Measurements from ENCODE around the gene NFIX.

Gene NFIX

DNA sequence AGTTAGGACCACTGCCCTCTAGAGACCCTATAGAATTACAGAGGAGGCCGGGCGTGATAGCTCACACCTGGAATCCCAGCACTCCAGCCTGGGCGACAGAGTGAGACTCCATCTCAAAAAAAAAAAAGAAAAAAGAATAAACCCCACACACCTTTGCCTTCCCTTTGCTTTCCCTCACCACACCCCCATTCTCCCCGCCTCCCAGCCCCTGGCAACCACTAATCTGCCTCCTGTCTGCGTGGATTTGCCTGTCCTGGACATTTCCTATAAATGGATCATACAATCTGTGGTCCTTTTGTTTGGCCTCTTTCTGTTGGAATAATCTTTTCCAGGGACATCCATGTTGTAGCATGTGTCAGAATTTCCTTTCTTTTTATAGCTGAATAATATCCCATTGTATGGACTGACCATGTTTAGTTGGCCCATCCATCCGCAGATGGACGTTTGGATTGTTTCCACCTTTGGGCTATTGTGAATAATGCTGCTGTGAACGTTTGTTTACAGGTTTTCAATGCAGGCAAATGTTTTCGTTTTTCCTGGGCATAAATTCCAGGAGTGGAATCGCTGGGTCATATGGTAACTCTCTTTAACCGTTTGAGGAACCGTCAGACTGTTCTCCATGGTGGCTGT lies 138.1 kb downstream of the NFIX start:
- no peak for DNase-seq

GRCh38 chr19:13134626-13135025 lies 139.4 kb downstream of the NFIX start:
- DNase-seq, result no peak

DNA sequence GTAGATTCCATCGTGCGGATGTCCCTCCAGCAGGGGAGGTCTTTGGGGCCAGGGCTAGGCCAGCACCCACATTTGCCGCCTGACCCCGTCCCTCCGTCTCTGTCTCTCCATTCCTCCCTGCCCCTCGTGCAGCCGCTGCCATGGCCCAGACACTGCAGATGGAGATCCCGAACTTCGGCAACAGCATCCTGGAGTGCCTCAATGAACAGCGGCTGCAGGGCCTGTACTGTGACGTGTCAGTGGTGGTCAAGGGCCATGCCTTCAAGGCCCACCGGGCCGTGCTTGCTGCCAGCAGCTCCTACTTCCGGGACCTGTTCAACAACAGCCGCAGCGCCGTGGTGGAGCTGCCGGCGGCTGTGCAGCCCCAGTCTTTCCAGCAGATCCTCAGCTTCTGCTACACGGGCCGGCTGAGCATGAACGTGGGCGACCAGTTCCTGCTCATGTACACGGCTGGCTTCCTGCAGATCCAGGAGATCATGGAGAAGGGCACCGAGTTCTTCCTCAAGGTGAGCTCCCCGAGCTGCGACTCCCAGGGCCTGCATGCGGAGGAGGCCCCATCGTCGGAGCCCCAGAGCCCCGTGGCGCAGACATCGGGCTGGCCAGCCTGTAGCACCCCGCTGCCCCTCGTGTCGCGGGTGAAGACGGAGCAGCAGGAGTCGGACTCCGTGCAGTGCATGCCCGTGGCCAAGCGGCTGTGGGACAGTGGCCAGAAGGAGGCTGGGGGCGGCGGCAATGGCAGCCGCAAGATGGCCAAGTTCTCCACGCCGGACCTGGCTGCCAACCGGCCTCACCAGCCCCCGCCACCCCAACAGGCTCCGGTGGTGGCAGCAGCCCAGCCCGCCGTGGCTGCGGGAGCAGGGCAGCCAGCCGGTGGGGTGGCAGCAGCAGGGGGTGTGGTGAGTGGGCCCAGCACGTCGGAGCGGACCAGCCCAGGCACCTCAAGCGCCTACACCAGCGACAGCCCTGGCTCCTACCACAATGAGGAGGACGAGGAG lies 140.1 kb downstream of the NFIX start:
- DNase-seq, result no peak

DNA sequence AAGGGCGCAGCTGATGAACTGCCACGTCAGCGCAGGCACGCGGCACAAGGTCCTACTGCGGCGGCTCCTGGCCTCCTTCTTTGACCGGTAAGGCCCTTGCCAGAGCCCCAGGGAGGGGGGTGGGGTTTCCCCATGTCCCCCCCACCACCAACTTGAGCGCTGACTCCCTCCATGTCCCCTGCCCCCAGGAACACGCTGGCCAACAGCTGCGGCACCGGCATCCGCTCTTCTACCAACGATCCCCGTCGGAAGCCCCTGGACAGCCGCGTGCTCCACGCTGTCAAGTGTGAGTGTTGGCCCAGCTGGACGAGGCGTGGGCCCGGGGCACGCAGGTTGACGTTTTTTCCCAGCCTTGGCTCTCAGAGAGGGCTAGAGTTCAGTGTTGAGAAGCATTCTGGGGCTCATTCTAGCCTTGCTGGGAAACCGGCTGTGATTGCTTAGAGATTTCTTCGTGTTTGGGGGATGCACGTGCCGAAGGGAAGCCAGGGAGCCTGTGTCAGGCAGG lies 142.1 kb downstream of the NFIX start:
- no peak for DNase-seq

DNA sequence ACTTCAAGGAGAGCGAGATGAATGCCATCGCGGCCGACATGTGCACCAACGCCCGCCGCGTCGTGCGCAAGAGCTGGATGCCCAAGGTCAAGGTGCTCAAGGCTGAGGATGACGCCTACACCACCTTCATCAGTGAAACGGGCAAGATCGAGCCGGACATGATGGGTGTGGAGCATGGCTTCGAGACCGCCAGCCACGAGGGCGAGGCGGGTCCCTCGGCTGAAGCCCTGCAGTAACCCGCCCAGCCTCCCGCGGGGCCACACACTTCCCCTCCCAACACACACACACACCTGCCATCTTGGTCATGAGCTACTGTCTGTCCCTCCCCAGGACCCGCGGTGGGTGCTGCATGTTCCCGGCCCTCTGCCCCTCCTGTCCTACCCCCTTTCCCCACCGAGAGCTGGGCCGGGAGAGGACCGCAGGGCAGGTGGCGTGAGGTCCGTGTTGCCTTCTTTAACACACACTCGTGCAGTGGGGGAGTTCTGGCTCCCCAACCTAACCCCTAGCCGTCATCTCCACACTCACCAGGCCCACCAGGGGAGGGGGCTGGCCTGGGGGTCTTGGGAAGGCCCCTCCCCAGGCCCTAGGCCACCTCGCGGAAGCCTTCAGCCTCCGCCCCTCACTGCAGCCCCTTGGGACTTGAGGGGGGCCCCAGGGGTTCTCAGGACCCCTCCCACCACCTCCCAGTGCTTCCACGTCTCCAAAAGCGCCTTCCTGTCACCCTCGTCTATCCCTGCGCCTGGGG lies 143.1 kb downstream of the NFIX start:
- no peak for DNase-seq

- DNase-seq, result no peak
These were observed 143.6 kb downstream of the NFIX start for GRCh38 chr19:13138916-13139198.

- DNase-seq, result no peak
These were observed 144.5 kb downstream of the NFIX start for GRCh38 chr19:13139633-13140311.

GRCh38 chr19:13146763-13147563 lies 151.7 kb downstream of the NFIX start:
- no peak for DNase-seq

Measured in stimulated activated CD4-positive, alpha-beta T cell treated with anti-CD3 and anti-CD28 coated beads, Interleukin-4, amount 100 ng/mL, for 4 hours (primary cell).